GM12801 (cell line): Measurements from ENCODE around the gene LGSN.

Experiments
- CTCF ChIP-seq: IDR thresholded peaks from one replicate; pipeline ENCODE4 v1.5.1; 2011; ENCODE audit warnings: control low read depth; ENCODE audit not compliant: insufficient read length; ENCODE audit errors: extremely low read depth

Gene LGSN

GRCh38 chr6:63348836-63349235, 29.1 kb upstream of the LGSN start:
- TF ChIP-seq CTCF, result no peak

GRCh38 chr6:63347599-63347998, 27.8 kb upstream of the LGSN start:
- TF ChIP-seq CTCF, result no peak

GRCh38 chr6:63346217-63346835, 26.5 kb upstream of the LGSN start:
- TF ChIP-seq CTCF, result no peak

- no peak for TF ChIP-seq CTCF
Observed at GRCh38 chr6:63340351-63340750, 20.6 kb upstream of the LGSN start.

- no peak for TF ChIP-seq CTCF
Observed at GRCh38 chr6:63333440-63333839, 13.7 kb upstream of the LGSN start.

GRCh38 chr6:63322981-63323380, 3.2 kb upstream of the LGSN start:
- no peak for TF ChIP-seq CTCF

GRCh38 chr6:63321821-63322220, 2.0 kb upstream of the LGSN start:
- no peak for TF ChIP-seq CTCF
